Dermis microvascular lymphatic vessel endothelial cell (primary cell): Measurements from ENCODE around the gene FRA10AC1. TPM values are rescaled to one million over a fixed set of nuclear protein-coding genes. Genes with fewer than 3 reads are reported as not detected.
"Not testable (repeated sequence)": the region's sequence is repeated elsewhere in the genome, so short reads cannot be mapped to it uniquely, and the experiment has no call there.

Experiments used
- DNase-seq, 2 donors: peaks; one replicate each; pipeline versions ENCODE4 v3.0.0 to v3.0.0-alpha.2; 2010; ENCODE audit warnings: low read depth in 2 of 2
- total RNA-seq: library from RNA; depleted of rRNA; stranded (reverse); fragments of >200 nt; gene quantifications from 2 replicates; pipeline ENCODE4 v1.2.1, GENCODE V29; 2014

The FRA10AC1 gene
- total RNA-seq, 1 donor from 2014 or later, result 2.4 TPM

DNA sequence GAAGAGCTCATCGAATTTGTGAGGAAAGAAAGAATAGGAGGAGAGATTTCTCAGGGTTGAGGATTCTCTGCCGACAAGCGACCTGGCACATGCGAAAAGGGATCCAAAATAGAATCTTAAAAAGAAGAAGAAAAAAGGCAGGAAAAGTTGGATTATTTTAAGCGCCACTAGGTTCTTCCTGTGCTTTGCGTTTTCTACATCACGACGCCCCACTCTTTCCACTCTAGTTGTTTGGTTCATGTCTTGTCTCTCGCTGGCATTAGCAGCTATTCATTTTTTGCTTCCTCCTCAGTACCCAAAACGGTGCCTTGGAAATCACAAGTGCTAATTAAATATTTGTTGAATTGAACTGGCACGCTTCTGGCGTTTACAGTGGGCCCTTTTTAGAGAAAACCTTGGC lies 674 bp upstream of the FRA10AC1 start:
- peak in 1 of 2 donors; percentile 8 for DNase-seq

DNA sequence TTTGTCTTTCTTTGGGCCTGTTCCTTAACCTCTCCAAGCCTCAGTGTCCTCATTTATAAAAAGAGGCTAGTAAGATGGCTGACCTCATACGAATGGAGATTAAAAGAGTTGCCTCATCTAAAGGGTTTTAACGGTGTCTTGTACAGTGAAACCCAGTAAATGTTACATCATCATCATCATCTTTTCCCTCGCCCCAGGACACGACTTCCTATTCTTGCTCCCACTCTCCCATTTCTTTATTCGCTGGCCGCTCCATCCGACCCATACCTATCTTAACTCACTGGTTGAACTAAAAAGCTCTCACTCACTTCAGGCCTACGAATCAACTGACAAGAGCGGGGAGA lies 554 bp downstream of the FRA10AC1 start:
- DNase-seq, result peak in 1 of 2 donors; percentile 50

DNA sequence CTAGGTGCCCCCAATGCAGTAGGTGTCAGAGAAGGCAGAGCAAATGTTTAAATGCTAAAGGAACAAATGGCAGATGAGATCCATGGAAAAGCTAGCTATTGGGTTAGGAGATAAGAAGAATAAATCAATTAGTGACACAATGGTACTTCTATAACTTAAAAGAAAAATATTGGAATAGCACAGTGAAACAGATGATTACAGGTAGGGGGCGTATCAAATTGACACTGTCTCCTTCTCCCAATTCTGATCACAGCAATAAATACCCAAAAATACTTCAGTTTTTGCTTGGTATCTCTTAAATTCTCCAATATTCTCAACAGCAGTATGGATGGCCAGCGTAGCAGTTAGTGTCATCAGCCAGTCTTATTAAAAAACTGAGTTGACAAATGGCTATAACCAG lies 5.2 kb downstream of the FRA10AC1 start:
- no peak for DNase-seq

DNA sequence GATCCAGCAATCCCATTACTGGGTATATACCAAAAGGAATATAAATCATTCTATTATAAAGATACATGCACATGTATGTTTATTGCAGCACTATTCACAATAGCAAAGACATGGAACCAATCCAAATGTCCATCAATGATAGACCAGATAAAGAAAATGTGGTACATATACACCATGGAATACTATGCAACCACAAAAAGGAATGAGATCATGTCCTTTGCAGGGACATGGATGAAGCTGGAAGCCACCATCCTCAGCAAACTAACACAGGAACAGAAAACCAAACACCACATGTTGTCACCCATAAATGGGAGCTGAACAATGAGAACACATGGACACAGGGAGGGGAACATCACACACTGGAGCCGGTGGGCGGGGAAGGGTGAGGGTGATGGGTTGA lies 5.8 kb downstream of the FRA10AC1 start:
- DNase-seq, result not testable (repeated sequence)

DNA sequence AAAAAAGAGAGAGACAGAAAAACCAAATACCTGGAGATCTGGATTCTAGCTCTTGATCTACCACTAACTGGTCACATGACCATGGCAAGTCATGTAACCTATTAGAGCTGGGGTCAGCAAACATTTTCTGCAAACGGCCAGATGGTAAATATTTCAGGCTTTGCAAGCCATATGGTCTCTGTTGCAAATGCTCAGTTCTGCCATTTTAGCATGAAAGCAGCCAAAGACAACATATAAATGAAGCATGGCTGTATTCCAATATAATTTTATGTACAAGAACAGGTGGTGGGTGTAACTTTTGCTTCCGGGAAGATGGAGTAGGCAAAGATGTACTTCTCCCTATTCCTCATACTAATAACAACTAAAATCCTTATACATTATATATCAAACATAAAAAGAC lies 6.7 kb downstream of the FRA10AC1 start:
- DNase-seq, result no peak

DNA sequence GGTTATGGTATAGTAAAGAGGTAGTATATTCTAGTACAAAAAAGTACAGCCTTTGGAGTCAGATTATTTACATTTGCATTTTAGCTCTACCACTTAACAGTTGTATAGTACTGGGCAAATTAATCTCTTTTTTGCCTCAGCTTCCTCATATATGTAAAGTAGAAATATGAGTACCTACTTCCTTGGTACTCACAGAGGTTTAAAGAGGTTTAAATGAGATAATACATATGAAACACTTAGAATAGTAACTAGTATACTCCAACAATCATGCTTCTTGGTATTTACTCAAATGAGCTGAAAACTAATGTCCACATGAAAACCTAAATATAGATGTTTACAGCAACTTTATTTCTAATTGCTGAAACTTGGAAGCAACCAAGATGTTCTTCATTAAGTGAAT lies 14.7 kb downstream of the FRA10AC1 start:
- no peak for DNase-seq

DNA sequence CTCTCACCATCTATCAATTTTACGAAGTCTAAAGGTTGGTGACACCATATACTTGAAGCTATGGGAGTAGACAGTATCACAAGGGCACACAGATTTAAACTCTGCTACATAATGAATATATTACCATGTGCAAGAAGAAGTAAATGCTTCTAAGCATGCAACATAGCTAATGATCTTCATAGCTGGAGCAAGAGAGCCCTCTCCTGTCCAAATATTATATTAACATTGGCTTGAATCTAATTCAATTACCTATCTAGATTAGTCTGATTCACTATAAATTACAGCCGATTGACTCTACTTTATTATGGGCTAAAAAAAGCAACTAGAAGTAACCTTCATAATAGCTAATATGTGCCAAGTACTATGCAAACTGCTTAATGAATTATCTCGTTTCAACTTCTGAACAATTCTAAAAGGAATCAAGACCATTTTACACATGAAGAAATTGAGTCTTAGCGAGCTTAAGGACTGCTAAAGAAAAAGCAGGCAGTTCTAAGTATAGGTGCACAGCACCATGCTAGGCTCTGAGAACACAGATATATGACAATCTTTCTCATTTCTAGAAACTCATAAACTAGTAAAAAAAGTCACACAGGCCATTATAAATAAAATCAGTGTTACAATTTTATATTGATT lies 21.9 kb downstream of the FRA10AC1 start:
- DNase-seq, result peak; percentile 33 to 57

DNA sequence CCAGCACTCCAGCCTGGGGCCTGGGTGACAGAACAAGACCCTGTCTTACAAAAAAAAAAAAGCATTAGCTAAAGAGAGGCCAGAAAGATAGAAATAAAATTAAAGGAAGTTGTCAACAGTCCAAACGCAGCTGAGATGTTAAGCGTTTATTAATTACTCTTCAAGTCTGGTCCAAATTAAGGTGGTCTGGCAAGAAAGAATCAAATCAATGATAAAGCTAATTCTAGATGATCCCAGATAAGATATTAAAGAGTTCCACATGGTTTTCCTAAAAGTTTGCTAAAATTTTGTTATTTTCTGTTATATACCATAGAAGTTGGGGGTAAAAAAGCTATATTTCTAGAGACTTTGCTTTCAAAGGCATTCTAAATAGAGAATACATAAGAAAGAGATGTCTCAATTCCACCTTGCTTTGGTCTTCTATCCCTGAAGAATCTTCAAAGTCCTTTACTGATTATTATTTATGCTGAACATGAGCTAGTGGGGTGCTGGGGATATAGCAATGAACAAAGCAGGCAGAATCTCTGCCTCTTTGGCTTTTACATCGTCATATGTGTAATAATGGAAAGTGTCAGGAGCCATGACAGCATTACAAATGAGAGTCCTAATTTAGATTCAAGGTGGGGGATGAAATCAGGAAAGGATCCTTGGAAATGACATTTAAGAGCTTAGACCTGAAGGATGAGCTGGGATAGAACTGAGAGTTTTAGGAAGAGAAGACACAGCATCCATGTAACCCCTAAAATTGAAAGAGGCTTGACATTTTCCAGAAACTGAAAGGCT lies 23.4 kb downstream of the FRA10AC1 start:
- no peak for DNase-seq

DNA sequence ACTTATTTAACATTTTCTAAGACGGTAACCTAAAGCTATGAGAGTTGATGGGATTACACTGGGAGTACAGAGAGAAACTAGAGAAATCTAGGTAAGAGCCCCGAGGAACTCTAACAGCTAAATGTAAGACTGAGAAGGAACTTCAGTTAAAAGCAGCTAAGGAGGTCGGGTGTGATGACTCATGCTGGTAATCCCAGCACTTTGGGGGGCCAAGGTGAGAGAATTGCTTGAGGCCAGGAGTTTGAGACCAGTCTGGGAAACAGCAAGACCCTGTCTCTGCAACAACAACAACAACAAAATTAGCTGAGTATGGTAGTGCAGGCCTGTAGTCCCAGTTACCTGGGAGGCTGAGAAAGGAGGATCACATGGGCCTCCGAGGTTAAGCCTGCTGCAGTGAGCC lies 24.0 kb downstream of the FRA10AC1 start:
- DNase-seq, result no peak

DNA sequence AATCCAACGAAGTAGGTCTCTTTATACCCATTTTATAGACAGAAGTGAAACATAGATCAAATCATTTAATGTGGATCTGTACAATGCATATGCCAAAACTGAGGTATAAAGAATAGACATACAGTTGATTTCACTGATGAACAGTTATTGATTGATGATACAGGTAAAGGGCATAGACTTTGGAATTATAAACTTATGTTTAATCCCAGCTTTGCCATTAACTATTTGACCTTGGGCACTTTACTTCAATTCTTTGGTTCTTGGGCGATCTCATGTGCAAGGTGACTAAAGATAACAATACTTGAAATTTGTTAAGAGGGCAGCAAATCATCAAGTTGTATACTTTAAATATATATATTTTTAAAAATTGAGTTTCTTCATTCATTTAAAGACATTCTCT lies 28.6 kb downstream of the FRA10AC1 start:
- no peak for DNase-seq

DNA sequence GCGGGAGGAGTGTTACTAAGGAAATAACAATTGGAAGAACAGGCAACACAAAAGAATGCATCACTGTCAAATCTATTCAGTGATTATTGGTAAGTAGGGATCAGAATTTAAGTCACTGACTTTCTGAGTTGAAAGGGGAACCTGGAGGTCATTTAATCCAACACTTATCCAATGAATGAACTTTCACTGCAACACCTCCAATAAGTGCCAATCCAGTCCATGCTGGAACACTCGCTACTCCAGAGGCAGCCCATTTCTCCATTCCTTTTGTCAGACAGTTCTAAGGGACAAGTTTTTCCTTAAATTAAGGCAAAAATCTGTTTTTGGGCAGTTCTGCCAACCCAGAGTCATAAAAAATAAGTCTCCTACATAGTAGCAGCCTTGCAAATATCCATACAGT lies 29.5 kb downstream of the FRA10AC1 start:
- DNase-seq, result no peak

DNA sequence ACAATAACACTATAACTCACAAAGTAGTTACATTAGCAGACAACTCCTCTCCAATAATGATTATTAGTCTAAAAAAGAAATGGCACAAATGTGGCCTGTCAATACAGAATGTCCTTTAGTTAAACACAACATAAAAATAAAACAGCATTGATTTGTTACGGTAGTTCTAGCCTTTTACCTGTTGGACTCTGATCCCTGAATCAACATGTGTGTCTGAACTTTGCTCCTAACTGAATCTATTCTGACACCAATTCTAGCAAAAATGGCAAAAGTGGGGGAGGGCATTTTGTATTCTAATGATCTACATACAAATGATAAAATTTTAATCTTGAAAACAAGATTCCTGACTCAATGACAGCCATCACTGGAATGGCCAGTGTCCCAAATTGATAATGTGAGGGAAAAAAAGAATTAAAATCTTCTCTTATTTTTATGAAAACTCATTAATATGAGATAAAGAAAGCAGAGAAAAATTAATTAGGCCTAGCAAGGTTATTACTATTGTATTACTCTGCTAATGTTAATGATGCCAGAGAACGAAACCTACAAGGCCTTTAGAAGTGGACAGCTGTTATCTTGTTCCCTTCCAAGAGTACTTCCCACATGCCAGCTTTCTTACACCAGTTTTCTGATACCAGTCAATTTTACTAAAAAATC lies 30.2 kb downstream of the FRA10AC1 start:
- DNase-seq, result no peak

DNA sequence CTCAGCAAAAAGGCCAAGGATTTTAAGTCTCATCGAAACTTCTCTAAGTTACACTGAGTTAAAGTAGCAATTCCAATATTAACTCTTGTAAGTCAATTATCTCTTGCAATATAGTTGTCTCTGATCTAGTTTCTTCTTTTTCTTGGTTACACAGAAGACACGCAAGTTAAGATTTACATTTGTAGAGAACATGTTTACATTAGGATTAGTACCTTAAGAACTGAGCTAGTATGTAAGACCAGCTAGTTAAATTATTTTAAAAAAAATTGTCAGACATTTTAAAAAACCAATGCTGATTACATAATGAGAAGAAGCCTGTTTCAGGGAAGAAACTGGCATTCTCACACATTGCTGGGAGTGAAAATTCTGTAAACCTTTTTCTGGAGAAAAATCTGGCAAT lies 31.4 kb downstream of the FRA10AC1 start:
- DNase-seq, result no peak

DNA sequence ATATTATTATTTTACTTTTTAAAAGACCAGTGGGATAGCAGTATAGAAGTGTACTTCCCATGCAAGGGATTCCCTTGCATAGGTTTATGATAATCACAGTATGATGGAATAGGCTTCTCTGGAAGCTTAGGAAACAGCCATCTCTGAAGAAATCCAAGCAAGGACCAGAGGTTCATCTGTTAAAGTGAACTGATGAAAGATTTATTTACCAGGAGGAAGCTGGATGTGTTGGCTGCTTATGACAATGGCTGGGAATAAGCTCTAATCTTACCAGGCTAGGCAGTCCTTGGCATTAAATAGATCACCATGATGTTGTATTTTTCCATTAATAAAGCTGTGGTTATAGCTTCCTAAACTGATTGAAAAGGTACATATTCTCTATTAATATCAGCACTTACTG lies 32.0 kb downstream of the FRA10AC1 start:
- no peak for DNase-seq

DNA sequence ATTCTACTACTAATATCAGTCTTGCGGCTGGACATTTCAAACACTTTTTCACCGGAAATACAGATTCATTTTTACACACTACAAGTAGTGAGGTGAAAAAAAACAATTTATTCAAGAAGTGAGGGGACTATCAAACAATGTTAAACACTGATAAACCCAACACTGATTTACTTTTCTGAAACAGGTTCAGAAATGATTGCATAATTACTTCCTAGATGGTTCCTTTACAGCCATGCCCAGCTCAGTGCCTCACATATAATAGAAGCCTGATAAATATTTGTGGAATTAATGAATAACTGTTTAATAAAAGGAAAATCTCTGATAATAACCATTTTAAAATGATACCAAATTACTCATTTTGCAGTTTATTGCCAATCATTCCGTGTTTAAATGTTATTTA lies 34.6 kb downstream of the FRA10AC1 start:
- DNase-seq, result no peak

DNA sequence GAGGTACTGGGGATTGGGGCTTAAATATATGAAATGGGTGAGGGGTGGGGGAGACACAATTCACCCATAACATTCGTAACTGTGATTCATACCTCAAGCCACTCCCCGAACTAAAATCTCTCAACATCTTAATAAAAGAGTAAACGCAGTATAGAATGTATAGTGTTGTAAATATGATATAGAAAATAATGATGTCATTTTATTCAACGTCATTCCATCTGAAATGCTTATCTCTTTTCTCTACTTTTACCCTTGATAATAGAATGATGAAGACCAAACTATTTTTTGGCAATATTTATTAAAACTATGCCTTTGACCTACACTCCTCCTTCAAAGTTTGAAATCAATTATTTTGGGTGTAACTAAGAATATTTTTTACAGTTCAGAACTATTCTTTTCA lies 36.4 kb downstream of the FRA10AC1 start:
- no peak for DNase-seq

DNA sequence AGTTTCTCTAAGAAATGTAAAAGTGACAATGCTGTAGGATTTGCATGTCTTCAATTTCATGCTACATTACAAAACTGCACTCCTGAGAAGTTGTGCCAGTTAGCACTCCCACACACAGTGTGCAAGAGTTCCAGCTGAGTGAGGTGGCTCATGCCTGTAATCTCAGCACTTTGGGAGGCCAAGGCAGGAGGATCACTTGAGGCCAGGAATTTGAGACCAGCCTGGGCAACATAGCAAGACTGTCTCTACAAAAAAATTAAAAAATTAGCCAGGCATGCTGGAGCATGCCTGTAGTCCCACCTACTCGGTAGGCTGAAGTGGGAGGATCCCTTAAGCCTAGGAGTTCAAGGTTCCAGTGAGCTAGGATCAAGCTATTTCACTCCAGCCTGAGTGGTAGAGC lies 44.6 kb downstream of the FRA10AC1 start:
- DNase-seq, result no peak

DNA sequence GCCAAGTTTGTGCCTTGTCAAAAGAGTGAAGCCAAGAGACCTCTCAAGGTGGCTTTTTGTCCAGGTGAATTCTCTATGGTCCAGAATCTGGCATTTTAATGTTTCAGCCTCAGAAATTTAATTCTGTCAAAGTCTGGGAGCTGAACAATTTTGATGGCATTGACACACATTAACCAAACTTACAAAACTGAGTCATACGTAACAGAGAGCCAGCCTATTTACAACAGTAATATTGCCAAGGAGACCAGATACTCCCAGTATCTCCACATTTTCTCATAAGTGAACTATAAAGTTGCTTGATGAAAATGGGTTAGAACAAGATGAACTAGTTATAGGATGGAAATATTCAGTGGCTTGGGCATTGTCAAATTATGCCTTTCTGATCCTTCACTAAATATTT lies 46.2 kb downstream of the FRA10AC1 start:
- no peak for DNase-seq

DNA sequence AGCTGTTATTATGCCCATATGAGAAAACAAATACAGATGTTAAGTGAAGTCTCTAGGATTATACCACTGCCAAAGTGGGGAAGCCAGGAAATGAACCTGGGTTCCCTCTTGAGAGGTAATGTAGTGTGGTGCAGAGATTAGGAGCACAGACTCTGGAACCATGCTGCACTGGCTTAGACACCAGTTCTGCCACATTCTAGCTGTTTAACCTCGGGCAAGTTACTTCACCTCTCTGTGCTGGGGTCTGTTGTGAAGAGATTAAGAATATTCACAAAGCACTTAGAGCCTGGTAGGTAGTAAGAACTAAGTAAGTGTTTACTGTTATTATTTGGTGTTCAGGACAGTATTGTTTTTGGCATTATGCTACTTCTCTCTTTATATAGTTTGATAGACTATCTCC lies 48.2 kb downstream of the FRA10AC1 start:
- no peak for DNase-seq

DNA sequence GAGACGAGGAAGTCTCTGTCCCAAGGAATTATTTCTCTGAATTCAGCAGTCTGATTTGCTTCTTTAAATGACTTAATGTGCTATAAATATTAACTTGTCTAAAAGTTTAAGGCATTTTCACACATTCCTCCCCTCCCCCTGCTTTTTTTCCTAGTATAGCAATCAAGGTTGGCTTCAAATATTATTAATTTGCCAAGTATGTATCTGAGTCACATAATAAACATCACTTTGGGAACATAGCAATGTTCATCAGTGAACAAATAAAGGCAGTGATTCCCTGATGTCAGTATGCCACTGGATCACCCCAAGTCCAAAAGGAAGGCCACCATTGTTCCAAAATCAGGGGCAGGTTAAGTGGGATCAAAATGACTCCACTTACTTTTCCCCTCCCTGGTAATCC lies 49.5 kb downstream of the FRA10AC1 start:
- DNase-seq, result peak in 1 of 2 donors; percentile 13

DNA sequence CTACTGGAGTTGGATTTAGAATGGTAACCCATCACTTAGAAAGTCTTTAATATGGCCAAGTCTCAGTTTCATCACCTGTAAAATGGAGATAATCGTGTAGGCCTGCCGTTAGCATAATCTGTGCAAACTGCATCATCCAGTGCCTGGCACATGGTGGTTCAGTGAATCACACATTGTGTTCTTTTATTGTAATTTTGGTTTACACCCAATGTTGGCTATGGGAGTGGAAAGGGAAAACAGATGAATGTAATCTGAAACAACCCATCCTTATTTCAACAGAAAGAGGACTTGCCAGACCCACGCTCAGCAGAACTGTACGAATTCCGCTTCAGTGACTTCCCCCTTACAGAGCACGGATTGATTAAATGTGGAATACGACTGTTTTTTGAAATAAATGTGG lies 62.6 kb downstream of the FRA10AC1 start:
- DNase-seq, result no peak

DNA sequence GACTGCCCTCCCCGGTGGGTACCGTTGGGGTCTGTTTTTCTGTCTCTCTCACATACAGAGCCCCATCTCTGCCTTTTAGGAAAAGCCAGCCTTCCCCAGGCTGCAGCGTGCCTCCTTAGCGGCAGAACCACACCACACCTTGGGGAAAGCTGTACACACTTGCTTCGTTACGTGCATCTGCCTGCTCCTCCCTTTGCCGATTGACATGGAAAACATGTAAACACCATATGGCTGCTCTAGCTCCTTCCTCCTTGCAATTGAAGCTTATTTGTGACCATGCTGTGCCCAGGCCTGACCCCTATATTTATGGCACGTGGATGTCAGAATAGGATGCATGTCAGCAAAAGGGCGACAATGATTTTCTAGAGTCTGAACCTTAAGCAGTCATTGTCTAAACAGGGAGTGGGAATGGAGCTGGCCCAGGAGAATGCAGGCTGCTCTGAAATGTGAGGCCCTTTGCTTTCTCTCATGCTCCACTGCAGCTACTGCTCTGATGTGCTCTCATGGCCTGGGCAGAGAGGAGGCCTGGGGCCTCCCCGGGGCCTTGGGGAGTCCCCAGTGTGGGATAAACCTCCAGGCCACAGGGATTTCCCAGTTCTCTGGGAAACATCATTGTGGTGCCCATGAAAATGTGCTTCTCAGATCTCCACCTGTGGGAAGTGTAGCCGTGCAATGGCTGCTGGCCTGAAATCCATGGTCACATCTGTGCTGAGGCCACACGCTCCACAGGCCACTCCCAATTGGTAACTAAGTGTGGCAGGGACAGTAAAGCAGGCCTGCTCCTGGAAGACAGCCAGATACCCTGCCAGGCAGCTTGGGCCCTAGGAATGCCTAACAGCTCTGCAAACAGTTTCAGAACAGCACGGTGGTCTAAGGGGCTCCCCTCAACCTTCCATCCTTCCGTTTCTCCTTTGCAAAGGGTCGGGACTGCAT lies 71.5 kb downstream of the FRA10AC1 start:
- no peak for DNase-seq
